Measurements from ENCODE around the gene ZNF593. TPM values are rescaled to one million over a fixed set of nuclear protein-coding genes. Genes with fewer than 3 reads are reported as not detected.

The ZNF593 gene
- polyA plus RNA-seq, 3 donors = 58.4 to 94.6 (median 80.4) TPM

DNA sequence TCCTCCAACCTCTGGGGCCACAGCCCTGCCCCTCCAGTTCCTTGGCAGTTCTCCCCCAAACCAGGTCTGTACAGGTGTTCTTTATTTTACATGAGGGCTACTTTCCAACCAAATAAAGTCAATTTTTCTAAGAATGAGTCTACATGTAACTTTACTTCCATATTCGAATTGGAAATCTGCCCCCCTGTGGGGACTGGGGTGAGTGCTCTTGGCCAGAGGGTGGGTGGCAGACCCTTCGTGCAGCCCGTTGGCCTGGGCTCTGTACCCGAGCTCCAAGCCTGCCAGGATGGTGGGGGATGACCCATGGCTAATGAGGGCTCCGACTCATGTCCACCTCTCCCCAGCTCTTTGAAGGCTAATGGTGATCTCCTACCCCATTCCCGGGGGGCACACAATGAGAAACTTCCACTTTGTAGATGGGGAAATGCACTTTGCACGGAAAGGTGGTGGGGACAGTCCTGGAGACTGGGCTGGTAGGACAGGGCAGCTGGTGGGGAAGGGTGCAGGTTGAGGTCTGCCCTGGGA lies 20.1 kb downstream of the ZNF593 start:
- no peak overlapping the region for H3K27ac ChIP-seq (ENCODE audit: low read depth, low read length)
- WGBS, 3 donors = 79 to 84% (median 83%) methylated on average over 7 of the region's 7 CpGs

DNA sequence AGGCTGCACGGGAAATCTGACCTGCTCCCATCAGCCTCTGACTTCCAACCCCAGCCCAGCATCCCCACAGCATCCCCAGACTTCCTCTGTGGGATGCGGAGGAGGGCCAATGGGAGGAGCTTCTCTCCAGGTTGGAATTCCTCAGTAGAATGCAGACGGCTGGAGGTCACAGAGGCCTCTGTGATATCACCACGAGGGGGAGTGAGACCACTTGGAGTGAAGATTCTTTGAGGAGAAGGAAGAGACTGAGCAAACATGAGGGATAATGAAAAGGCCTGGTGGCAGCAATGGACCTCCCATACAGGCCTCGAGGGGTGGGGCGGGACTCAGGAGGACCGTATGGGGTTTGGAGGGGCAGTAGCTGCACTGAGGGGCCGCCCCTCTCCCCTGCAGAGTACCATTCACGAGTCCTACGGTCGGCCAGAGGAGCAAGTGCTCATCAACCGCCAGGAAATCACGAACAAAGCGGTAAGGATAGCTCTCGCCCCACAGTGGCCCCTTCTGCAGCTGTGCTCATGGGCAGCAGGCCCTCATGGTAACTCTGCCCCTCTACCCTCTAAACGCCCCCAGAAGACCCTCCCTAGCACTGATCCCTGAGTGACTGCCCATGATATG lies 20.8 kb downstream of the ZNF593 start, which contains the start of gene CATSPER4:
Gene CATSPER4, plus strand, starts transcription at position 230 of the 615 bp plus-strand sequence. Its CDS starts 26 bp downstream, at position 256.
- H3K27ac ChIP-seq (ENCODE audit: low read depth, low read length) = no peak within 1 kb of the TSS
- WGBS, 3 donors = 45 to 63% (median 53%) methylated on average over 11 to 16 of the region's 16 CpGs

DNA sequence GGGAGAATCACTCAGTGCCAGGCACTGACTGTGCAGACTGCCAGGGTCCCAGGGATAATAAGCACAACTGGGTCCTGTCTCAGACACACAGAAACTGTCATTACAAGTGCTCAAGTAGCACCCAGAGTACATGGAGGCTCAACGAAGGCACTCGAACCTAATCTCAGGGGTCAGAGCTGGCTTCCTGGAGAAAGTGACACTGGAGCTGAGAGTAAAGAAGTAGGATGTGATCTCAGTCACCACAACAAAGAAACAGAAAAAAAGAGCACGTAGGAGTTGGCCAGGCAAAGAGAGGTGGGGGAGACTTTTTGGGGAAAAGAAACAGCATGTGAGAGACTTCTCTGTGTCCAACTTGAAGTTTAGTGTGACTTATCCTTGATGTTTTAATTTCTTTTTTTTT lies 22.0 kb downstream of the ZNF593 start:
- WGBS, 3 donors = 50 to 61% (median 51%) methylated on average over 3 of the region's 3 CpGs
- H3K27ac ChIP-seq (ENCODE audit: low read depth, low read length) = no peak overlapping the region

DNA sequence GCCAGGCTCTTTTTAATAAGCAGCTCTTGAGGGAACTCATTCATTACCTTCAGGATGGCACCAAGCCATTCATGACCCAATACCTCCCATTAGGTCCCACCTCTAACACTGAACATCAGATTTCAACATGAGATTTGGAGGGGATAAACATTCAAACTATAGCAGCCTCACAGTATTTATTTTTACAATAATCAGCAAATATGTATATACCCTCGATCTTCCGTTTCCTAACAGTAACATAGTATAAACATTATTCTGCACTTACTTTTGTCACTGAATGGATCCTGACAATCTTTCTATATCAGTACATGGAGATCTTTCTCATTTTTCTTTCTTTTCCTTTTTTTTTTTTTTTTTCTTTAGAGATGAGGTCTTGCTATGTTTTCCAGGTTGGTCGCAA lies 26.1 kb downstream of the ZNF593 start:
- no peak overlapping the region for H3K27ac ChIP-seq (ENCODE audit: low read depth, low read length)
- WGBS, 3 donors = 59 to 89% (median 69%) methylated on average over 3 of the region's 3 CpGs

DNA sequence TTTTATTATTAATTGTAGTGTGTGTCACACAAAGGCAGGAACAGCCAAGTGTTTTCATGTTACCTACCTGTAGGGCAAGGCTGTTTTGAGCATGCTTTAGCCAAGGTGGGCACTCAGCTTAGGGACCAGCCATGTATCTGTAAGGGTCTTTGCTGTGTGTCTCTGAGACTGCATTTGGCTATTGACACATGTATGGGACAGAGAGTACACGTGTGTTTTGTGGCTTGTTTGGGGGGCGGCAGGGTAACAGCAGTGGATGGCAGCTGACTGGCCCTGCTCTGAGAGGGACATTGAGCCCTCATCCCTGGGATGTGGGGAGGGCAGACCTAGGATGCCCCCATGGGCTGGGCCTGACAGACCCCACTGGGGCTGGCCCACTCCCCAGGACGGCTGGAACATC lies 27.6 kb downstream of the ZNF593 start:
- H3K27ac ChIP-seq (ENCODE audit: low read depth, low read length) = no peak overlapping the region
- 79 to 90% (median 87%) methylated on average over 3 of the region's 3 CpGs for WGBS, 3 donors

DNA sequence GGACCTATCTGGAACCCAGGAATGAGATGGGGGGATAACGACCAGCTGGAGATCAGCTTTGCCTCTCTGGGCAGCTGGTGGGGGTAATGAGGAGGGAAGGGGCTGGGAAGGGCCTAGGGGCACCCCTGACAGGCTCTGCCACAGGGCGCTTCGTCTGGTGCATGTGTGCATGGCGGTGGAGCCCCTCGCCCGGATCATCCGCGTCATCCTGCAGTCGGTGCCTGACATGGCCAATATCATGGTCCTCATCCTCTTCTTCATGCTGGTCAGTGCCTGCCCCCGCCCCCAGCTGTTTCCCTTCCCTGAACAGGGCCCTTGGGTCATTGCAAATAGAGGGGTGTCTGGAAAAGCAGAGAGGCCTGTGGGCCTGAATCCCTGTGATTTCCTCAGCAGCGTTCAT lies 28.1 kb downstream of the ZNF593 start:
- WGBS, 3 donors = 80 to 92% (median 87%) methylated on average over 11 of the region's 11 CpGs
- H3K27ac ChIP-seq (ENCODE audit: low read depth, low read length) = no peak overlapping the region

DNA sequence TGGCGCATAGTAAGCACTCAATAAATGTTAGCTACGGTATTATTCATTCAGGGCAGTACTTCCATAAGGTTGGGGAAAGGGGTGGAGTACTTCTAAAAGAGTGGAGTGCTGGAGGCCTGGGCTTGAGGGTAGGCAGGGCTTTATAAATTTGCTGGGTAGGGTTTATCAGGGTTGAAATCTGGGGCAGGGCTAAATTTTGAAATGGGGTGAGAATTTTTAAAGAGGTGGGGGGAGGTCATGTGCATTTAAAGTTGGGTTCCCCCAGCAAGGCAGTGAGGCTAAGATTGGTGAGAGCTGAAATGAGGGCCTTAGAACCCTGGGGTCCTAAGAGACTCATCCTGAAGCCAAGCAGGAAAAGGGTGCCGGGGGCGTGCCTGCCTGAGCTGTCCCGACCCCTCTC lies 30.7 kb downstream of the ZNF593 start:
- no peak overlapping the region for H3K27ac ChIP-seq (ENCODE audit: low read depth, low read length)
- WGBS, 3 donors = 89 to 93% (median 92%) methylated on average over 5 of the region's 5 CpGs

DNA sequence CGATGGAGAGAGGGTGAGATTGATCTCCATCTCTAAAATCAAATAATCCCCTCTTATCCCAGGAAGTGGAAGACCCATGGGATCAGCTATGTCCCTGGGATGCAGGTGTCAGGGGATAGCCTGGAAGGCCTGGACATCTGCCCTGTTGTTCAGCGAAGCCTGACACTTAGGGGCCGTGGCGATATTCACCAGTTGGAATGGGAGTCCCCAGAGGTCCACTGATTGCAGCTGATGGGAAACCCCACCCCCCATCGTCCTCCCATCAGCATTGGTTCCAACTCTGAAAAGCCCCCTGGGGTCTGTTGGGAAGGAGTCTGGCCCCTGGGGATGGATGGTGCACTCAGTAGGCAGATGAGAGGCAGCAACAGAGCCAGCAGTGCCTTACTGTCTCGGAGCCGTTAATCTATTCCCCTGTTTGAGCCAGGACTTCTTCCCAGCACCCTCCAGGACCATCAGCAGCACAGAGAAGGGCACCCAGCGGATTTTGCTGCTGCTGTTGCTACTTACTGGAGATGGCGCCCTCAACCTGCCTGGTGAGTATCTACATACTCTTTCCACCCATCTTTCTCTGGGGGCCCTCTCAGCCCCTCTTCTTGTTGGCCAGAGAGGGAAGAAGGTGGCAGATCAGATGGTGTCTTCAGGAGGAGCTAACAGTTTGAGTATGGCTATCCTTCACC lies 34.1 kb downstream of the ZNF593 start:
- H3K27ac ChIP-seq (ENCODE audit: low read depth, low read length) = no peak overlapping the region
- WGBS, 3 donors = 61 to 82% (median 75%) methylated on average over 9 of the region's 9 CpGs

DNA sequence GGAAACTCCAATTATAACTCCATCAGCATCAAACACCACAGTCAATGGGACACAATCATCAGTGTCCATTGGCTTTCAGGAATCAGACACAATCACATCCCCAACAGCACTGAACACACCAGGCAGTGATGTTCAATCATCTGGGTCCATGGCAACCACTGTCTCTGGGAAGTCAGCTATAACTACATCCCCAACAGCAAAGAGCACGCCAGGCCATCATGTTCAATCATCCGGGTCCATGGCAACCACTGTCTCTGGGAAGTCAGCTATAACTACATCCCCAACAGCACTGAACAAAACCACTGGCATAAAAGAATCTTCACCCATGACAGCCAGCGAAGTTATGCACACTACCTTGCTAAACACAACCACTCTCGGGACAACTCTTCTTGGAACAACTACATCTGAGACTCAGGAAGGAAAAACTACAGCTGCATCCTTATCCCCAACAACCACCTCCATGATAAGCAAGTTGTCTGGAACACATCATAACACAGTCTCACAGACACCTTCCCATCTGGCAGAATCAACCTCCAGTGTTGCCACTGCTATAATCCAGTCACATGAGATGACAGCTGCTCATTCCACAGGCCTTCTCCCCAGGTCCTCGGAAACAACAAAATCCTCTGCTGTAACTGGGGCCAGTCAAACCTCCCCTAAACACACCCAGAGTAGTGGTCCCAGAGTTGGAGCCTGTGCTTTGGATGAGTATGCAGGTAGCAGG lies 40.6 kb downstream of the ZNF593 start:
- 78 to 82% (median 81%) methylated on average over 5 of the region's 5 CpGs for WGBS, 3 donors
- no peak overlapping the region for H3K27ac ChIP-seq (ENCODE audit: low read depth, low read length)

DNA sequence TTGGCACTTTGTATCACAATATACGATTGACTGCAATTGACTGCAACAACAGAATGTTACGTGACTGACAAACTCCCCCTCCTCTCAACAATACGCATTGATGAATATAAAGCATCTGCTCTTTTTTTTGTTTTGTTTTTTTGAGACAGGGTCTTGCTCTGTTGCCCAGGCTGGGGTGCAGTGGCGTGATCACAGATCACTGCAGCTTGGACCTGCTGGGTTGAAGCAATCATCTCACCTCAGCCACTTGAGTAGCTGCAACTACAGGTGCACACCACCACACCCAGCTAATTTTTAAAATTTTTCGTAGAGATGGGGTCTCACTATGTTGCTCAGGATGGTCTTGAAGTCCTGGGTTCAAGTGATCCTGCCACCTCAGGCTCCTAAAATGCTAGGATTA lies 43.0 kb downstream of the ZNF593 start:
- H3K27ac ChIP-seq (ENCODE audit: low read depth, low read length) = no peak overlapping the region
- WGBS, 3 donors = 82 to 90% (median 90%) methylated on average over 5 of the region's 5 CpGs

DNA sequence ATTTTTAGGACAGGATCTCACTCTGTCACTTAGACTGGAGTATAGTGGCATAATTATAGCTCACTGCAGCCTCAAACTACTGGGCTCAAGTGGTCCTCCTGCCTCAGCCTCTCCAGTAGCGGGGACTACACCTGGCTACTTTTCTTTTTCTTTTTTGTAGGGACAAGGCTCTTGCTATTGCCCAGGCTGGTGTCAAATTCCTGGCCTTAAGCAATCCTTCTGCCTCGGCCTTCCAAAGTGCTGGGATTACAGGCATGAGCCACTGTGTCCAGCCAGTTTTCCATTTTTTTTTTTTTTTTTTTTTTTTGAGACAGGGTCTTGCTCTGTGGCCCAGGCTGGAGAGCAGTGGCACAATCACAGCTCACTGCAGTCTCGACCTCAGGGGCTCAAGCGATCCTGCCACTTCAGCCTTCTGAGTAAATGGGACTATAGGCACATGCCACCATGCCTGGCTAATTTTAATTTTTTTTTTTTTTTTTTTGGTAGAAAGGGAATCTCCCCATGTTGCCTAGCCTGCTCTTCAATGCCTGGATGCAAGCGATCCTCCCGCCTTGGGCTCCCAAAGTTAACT lies 43.7 kb downstream of the ZNF593 start:
- 80 to 89% (median 84%) methylated on average over 6 of the region's 6 CpGs for WGBS, 3 donors
- no peak overlapping the region for H3K27ac ChIP-seq (ENCODE audit: low read depth, low read length)

DNA sequence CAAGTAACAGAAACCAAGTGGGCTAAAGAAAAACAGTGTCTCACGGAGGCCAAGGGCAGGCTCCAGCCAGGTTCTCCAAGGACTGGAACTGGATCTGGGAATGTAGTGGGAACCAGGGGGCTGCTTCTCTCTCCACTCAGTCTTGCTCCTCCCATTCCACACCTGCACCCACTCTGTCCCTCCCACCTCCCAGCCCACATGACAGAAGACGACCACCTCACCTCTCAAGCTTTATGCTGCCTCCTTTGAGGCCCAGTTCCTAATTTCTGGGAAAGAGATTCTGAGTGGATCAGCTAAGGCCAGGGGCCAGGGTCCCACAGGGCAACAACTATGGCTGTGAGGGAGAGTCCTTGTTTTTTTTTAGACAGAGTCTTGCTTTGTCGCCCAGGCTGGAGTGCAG lies 45.5 kb downstream of the ZNF593 start:
- H3K27ac ChIP-seq (ENCODE audit: low read depth, low read length) = no peak overlapping the region
- WGBS, 3 donors = 36 to 48% (median 43%) methylated on average over 3 of the region's 3 CpGs

DNA sequence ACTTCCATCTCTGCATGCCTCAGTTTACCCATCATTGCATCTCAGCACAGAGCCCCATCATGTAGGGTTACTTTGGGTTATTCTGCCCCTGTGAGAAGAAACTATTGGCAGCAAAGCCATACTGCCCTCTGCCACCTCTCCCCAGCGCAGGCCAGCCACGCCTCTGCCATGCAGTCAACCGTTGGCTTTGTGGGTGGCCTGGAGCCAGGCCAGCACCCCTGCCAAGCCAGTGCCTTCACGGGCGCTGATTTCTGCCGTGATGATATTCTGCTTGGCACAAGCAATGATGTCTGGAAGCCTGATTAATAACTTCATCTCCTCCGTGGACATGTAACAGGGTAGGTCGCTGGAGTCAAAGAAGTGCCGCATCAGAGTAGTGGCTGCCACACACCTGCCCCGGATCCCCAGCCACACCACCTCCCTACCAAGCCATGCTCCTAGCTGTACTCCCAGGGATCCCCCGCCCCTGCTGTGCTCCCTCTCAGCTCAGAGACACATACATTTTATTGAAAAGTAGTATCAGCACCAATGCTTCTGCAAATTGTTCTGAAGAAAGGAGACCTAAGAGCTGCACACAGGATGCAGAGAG lies 49.3 kb downstream of the ZNF593 start:
- no peak overlapping the region for H3K27ac ChIP-seq (ENCODE audit: low read depth, low read length)
- WGBS, 3 donors = 57 to 62% (median 61%) methylated on average over 11 of the region's 11 CpGs

Other genes with a start within 250 kb of the ZNF593 start
- gene PAFAH2, start 171.8 kb upstream of the ZNF593 start, polyA plus RNA-seq = 1 to 10 TPM; 4.3 to 9.8 (median 4.9) TPM
- under 1 TPM; 0.04 to 0.34 (median 0.09) TPM for gene EXTL1, start 148.1 kb upstream of the ZNF593 start, polyA plus RNA-seq
- 10 to 100 TPM in 1 of 3 donors, under 1 TPM in 1, not detected in 1; 0.07 to 99.7 TPM for gene SLC30A2, start 123.8 kb upstream of the ZNF593 start, polyA plus RNA-seq
- under 1 TPM; 0.11 to 0.67 (median 0.12) TPM for gene TRIM63, start 102.3 kb upstream of the ZNF593 start, polyA plus RNA-seq
- gene PDIK1L, start 58.1 kb upstream of the ZNF593 start, polyA plus RNA-seq = 1 to 10 TPM; 1.7 to 2.7 (median 1.7) TPM
- 10 to 100 TPM in 2 of 3 donors, 1 to 10 TPM in 1; 1.5 to 13.4 (median 13.3) TPM for gene FAM110D, start 10.8 kb upstream of the ZNF593 start, polyA plus RNA-seq
- gene C1orf232, start 945 bp upstream of the ZNF593 start, polyA plus RNA-seq = not detected
- under 1 TPM in 2 of 3 donors, not detected in 1; 0.32 to 0.61 TPM for gene ZNF593OS, start 1.9 kb downstream of the ZNF593 start, polyA plus RNA-seq
- gene CNKSR1, start 7.6 kb downstream of the ZNF593 start, polyA plus RNA-seq = 10 to 100 TPM in 1 of 3 donors, 1 to 10 TPM in 2; 1.1 to 13.7 (median 1.3) TPM
- gene CATSPER4, start 20.7 kb downstream of the ZNF593 start, polyA plus RNA-seq = not detected
- gene CEP85, start 64.3 kb downstream of the ZNF593 start, polyA plus RNA-seq = 1 to 10 TPM; 1.3 to 3.3 (median 1.9) TPM
- 100 to 1,000 TPM in 2 of 3 donors, 10 to 100 TPM in 1; 54.1 to 269 (median 154) TPM for gene SH3BGRL3, start 110.2 kb downstream of the ZNF593 start, polyA plus RNA-seq
- gene UBXN11, start 136.7 kb downstream of the ZNF593 start, polyA plus RNA-seq = 10 to 100 TPM; 13.1 to 19.1 (median 16.9) TPM
- 10 to 100 TPM; 15.8 to 27.6 (median 20.2) TPM for gene CD52, start 148.1 kb downstream of the ZNF593 start, polyA plus RNA-seq
- gene CRYBG2, start 184.2 kb downstream of the ZNF593 start, polyA plus RNA-seq = under 1 TPM in 2 of 3 donors, not detected in 1; 0.14 to 0.18 TPM
- under 1 TPM in 1 of 3 donors, not detected in 2; 0.46 TPM for gene ZNF683, start 202.8 kb downstream of the ZNF593 start, polyA plus RNA-seq
- not detected for gene LIN28A, start 240.9 kb downstream of the ZNF593 start, polyA plus RNA-seq